Nephron progenitor cell (in vitro differentiated cells): ENCODE data around the gene ANKFN1.
A peak's percentile ranks its signal among the peaks of the same experiment; 100 is the strongest.

Source experiments
- DNase-seq: peaks from one replicate; pipeline ENCODE4 v3.0.0; 2021
- H3K27ac Mint-ChIP-seq: 2 replicates; pipeline ENCODE4 v1.8.0; 2021; ENCODE audit warnings: mild to moderate bottlenecking, moderate library complexity, mixed read lengths
- H3K27me3 Mint-ChIP-seq: 2 replicates; pipeline ENCODE4 v1.8.0; 2021; ENCODE audit warnings: mild to moderate bottlenecking, low read depth, mixed read lengths; ENCODE audit not compliant: poor library complexity
- H3K36me3 Mint-ChIP-seq: 2 replicates; pipeline ENCODE4 v1.8.0; 2021; ENCODE audit warnings: low read depth, mixed read lengths
- H3K4me1 Mint-ChIP-seq: 2 replicates; pipeline ENCODE4 v1.8.0; 2021; ENCODE audit warnings: mixed read lengths
- H3K4me3 Mint-ChIP-seq: 2 replicates; pipeline ENCODE4 v1.8.0; 2021; ENCODE audit warnings: mild to moderate bottlenecking, moderate library complexity, mixed read lengths
- H3K9me3 Mint-ChIP-seq: 2 replicates; pipeline ENCODE4 v1.8.0; 2021; ENCODE audit warnings: mild to moderate bottlenecking, moderate library complexity, mixed read lengths
- CTCF ChIP-seq: fragments of 200-600 bp; sonication (generic); IDR thresholded peaks from 2 replicates; pipeline ENCODE4 v1.5.0; 2021; ENCODE audit warnings: antibody characterized with exemption

The ANKFN1 gene

DNA sequence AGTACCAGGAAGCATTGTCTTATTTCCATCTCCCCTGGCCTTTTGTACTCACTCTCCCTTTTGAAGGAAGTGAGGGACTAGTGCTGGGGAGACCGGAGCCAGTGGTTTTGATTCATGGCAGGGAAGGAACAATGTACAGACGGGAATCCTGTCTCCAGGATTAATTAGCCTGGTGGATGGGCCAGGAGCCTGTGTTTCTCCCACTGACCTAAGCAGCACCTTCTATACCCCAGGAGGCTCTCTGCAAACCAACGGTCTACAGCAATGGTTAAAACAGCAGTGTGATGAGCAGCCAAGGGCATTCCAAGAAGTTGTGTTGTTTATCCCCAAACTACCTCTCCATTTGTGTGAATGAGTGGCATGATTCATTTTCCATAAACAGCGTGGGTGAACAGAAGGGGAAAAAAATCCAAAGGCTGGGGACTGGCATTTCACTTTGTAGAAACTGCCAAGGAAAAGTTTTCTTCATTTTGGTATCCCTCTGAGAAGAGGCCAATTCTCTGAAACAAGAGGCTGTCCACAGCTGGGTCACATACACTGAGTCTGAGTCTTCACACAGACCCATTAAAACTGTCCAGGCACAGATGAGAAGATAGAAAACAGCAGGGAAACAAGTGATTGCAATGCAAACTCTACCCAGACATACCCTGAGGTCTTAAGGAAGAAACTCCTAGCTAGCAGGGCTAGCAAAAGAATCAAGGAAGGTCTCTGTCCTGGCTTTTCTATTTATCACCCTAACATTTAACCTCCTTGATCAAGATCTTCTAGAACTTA, 18.1 kb downstream of the ANKFN1 start:
- no peaks in the 10 kb centered on the region for H3K9me3 Mint-ChIP-seq
- TF ChIP-seq CTCF: no peak
- no peak for DNase-seq
- H3K36me3 Mint-ChIP-seq: no peaks in the 10 kb centered on the region
- H3K27me3 Mint-ChIP-seq: peaks cover 12% of the 10 kb centered on the region
- no peak overlapping the region for H3K27ac Mint-ChIP-seq
- peaks cover 42% of the 10 kb centered on the region for H3K4me1 Mint-ChIP-seq
- H3K4me3 Mint-ChIP-seq: no peak overlapping the region

- H3K27ac Mint-ChIP-seq: no peak overlapping the region
- H3K36me3 Mint-ChIP-seq: no peaks in the 10 kb centered on the region
- no peak for TF ChIP-seq CTCF
- DNase-seq: no peak
- no peak overlapping the region for H3K4me3 Mint-ChIP-seq
- peaks cover 9% of the 10 kb centered on the region for H3K27me3 Mint-ChIP-seq
- no peaks in the 10 kb centered on the region for H3K9me3 Mint-ChIP-seq
- peaks cover 46% of the 10 kb centered on the region for H3K4me1 Mint-ChIP-seq
Observed at GRCh38 chr17:56172517-56172982, 19.3 kb downstream of the ANKFN1 start.

DNA sequence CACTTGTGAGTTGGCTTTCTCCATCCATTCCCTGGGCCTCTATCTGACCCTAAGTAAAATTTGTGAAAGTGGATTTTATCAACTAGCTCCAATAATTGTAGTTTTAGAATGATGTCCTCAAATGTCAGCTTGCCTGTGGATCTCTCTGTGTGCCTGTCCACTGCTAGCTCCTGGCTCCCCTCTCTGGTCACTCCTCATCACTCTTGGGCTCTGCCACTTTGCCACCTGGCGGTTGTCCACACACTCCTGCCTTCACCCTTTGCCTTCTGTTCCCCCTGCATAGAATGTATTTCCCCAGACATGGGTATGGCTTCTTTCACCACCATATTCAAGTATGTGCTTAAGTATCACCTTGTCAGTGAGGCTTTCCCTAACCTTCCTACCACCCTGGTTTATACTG, 19.8 kb downstream of the ANKFN1 start:
- peak overlapping the region; percentile 68 for H3K27ac Mint-ChIP-seq
- H3K4me3 Mint-ChIP-seq: no peak overlapping the region
- H3K4me1 Mint-ChIP-seq: peaks cover 46% of the 10 kb centered on the region

DNA sequence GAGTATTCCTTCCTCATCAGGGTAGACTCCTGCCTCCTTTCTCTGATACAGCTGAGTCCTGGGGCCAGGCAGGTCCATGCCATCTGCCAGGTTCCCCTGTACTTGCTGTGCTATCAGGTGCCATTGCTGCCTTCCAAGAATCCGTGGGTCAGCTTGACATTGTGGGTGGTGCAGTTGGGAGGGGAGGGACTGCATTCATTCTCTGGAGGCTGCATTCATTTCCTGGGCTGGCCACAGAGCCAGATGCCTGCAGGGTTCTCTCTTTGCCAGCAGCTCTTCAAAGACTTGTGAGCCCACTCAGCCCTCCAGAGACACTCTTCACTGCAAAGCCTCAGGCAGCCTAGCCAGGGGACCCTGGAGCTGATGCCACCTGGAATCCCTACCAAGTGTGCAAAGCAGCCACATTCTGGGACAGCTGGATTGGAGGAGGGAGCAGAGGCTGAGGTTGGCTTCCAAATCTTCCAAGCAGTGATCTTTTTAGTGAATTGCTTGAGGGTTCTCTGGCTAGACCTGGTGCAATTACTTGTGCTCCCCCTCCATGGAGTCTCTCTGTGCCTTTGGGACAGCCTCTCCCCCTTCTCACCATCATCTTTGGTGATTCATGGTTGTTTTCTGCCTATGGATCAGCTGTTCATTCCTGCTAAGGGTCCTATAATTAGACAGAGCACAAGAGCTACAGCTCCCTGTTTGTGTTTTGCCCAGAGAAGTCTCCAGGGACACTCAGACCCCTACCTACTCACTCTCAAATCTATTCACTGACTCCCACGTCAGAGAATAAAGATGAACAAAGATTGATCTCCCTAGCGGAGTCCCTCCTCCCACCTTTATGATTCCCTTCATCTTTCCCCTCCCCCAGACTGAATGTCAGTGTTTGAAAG, 20.9 kb downstream of the ANKFN1 start:
- H3K9me3 Mint-ChIP-seq: no peaks in the 10 kb centered on the region
- peaks cover 6% of the 10 kb centered on the region for H3K27me3 Mint-ChIP-seq
- no peaks in the 10 kb centered on the region for H3K36me3 Mint-ChIP-seq
- no peak for TF ChIP-seq CTCF
- peaks cover 48% of the 10 kb centered on the region for H3K4me1 Mint-ChIP-seq
- H3K27ac Mint-ChIP-seq: peak overlapping the region; percentile 80
- no peak for DNase-seq
- H3K4me3 Mint-ChIP-seq: no peak overlapping the region

More for the DNA sequence above, 19.8 kb downstream of the ANKFN1 start:
- no peaks in the 10 kb centered on the region for H3K9me3 Mint-ChIP-seq
- H3K36me3 Mint-ChIP-seq: no peaks in the 10 kb centered on the region
- peaks cover 9% of the 10 kb centered on the region for H3K27me3 Mint-ChIP-seq
- no peak for DNase-seq
- TF ChIP-seq CTCF: no peak

DNA sequence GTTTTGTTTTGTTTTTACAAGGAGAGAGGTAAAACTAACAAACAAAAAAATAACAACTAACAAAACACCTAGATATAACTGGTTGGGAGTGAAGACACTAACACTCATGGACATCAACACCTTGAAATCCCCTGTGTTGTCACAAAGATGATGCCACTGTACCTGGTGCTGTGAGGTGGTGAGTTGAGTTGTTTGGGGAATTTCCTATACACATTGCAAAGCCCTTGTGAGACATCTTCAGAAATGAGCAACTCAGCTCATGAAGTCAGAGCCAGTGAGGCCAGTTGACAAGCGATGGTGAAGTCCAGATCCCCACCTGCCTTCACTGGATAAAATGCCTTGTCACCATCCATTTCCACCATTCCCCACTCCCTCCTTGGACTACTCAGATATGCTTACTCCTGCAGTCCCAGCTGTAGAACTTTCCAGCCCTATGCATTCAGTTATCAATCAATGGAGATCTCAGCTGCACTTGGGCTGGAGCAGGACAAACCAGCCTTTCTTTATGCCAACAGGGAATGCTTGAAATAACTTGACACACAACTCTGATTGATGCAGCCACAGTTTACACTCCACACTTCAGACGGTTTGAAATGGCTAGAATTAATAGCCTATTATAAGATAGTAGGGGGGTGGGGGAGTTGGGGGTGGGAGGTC, 22.2 kb downstream of the ANKFN1 start:
- DNase-seq: no peak
- Mint-ChIP-seq H3K27ac (no peak overlapping the region), H3K4me3 (no peak overlapping the region), H3K4me1 (peaks cover 51% of the 10 kb centered on the region), H3K36me3 (no peaks in the 10 kb centered on the region), H3K9me3 (no peaks in the 10 kb centered on the region), H3K27me3 (no peaks in the 10 kb centered on the region)
- TF ChIP-seq CTCF: no peak
